ENCODE results near the gene LHX4. TPM values are rescaled to one million over a fixed set of nuclear protein-coding genes. Genes with fewer than 3 reads are reported as not detected.
A peak's percentile ranks its signal among the peaks of the same experiment; 100 is the strongest.

The LHX4 gene
- total RNA-seq, 1 donor from 2014 or later = not detected

GRCh38 chr1:180257486-180257885 is 27.4 kb downstream of the LHX4 start:
- no peak for DNase-seq

GRCh38 chr1:180258290-180258689 is 28.2 kb downstream of the LHX4 start:
- no peak for DNase-seq

GRCh38 chr1:180258935-180259334 is 28.9 kb downstream of the LHX4 start:
- no peak for DNase-seq

- no peak for DNase-seq
Observed at GRCh38 chr1:180259431-180260338, 29.6 kb downstream of the LHX4 start.

GRCh38 chr1:180260541-180260940 is 30.5 kb downstream of the LHX4 start:
- no peak for DNase-seq

GRCh38 chr1:180261030-180261429 is 31.0 kb downstream of the LHX4 start:
- no peak for DNase-seq

- no peak for DNase-seq
Observed at GRCh38 chr1:180261524-180262155, 31.6 kb downstream of the LHX4 start.

- DNase-seq = no peak
Observed at GRCh38 chr1:180262628-180263488, 32.8 kb downstream of the LHX4 start.

- DNase-seq = no peak
Observed at GRCh38 chr1:180264595-180264994, 34.5 kb downstream of the LHX4 start.

- DNase-seq = no peak
Observed at GRCh38 chr1:180265201-180265600, 35.1 kb downstream of the LHX4 start.

- no peak for DNase-seq
Observed at GRCh38 chr1:180265871-180266270, 35.8 kb downstream of the LHX4 start.

- no peak for DNase-seq
Observed at GRCh38 chr1:180266275-180267210, 36.5 kb downstream of the LHX4 start.

GRCh38 chr1:180267211-180267561 is 37.1 kb downstream of the LHX4 start:
- no peak for DNase-seq

- no peak for DNase-seq
Observed at GRCh38 chr1:180267761-180268555, 37.9 kb downstream of the LHX4 start.

GRCh38 chr1:180268556-180269075 is 38.6 kb downstream of the LHX4 start:
- DNase-seq = peak; percentile 32

- peak; percentile 56 for DNase-seq
Observed at GRCh38 chr1:180269645-180270529, 39.8 kb downstream of the LHX4 start.

GRCh38 chr1:180270530-180271271 is 40.6 kb downstream of the LHX4 start:
- no peak for DNase-seq

All from tongue (tissue), 2 donors.